GM19468 (cell line): ENCODE results near the gene DGKA.
"Not testable (repeated sequence)": the region's sequence is repeated elsewhere in the genome, so short reads cannot be mapped to it uniquely, and the experiment has no call there.

Experiments used
- ATAC-seq: cut with Tn5 transposase; IDR thresholded peaks from one replicate; pipeline ENCODE4 v1.9.1; 2021; ENCODE audit warnings: mild to moderate bottlenecking, moderate library complexity, moderate number of reproducible peaks; ENCODE audit not compliant: unreplicated experiment; ENCODE audit errors: extremely low read depth

The DGKA gene

DNA sequence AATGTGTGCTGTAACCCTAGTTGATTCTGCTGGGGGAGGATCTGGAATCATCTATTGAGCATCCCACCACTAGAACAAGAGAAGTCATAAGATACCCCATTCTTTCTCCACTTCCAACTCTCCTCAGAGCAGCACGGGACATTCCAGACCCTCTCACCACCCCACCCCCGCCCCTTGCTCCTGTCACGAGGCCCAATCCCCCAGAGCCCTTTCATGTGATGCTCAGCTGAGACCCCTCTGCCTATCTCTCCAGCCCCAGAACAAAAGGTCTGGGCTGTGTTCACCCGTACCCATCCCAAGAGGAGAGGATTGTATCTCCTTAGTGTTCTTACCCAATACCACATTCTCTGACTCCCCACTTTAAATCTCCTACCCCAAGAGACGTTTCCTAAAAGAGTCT lies 34.3 kb downstream of the DGKA start:
- ATAC-seq, result no peak

DNA sequence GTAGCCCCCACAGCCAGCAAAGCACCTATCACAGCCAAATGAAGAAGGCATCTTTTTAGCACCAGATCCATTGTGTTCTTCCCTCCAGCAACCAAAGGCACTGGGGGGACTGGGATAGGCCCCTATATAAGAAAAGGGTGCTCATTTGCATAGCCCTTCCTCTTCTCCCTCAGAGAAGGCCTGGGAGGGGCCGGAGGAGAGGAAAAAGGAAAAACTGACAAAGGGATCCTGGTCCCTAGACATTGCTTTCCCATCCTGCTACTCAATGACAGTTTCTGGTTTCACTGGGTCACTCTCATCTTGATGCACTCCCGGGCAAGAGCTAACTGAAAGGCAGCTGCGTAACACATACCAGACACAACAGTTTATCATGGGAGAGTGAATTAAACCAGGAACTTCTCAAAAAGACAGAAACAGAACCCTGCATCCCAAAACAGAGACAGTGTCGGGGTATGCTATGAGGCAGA lies 35.0 kb downstream of the DGKA start, which contains the start of gene PMEL:
Gene PMEL, minus strand, starts transcription at position 102 of the 467 bp plus-strand sequence. Its CDS starts 31 bp downstream, at position 71.
- no peak for ATAC-seq

DNA sequence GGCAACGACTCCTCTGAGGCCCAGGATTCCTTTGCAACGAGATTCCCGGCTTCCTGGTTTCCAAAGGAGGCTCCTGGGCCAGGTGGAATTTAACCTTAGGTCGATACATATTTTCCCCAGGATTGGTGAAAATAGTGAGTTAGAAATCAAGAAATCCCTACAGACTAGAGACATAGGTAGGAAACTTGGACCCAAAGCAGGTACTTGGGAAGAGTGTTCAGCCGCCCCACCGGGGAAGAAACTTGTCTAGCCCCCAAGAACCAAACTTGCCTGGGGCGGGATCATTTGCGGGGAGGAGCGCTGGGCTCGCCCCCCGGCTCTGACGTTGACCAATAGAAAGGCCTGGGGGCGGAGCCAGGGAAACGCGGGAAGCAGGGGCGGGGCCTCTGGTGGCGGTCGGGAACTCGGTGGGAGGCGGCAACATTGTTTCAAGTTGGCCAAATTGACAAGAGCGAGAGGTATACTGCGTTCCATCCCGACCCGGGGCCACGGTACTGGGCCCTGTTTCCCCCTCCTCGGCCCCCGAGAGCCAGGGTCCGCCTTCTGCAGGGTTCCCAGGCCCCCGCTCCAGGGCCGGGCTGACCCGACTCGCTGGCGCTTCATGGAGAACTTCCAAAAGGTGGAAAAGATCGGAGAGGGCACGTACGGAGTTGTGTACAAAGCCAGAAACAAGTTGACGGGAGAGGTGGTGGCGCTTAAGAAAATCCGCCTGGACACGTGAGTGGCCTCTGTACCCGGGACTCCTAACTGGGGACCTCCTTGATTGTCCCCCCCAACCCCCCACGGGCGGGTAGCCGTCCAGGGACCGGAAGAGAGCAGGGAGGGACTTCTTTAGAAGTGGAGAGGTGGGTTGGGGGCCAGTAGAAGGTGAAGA lies 35.7 kb downstream of the DGKA start, which contains the start of gene CDK2:
Gene CDK2, plus strand, starts transcription at position 423 of the 874 bp plus-strand sequence. Its CDS starts 179 bp downstream, at position 602.
- ATAC-seq, result peak; percentile 91

DNA sequence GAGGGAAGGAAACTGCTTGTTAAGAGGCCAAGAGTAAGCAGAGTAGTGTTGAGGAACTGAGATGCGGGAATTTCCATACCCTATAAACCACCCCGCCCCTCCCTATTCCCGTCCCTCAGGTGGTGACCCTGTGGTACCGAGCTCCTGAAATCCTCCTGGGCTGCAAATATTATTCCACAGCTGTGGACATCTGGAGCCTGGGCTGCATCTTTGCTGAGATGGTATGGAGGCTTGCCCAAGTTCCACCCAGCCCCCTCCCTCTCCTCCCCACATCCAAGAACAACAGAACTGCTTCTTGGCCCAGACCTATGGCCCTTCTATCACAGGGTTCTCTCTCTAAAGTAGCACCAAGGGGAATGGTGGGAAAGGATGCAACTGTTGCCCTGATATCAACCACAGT lies 38.4 kb downstream of the DGKA start:
- ATAC-seq, result no peak

DNA sequence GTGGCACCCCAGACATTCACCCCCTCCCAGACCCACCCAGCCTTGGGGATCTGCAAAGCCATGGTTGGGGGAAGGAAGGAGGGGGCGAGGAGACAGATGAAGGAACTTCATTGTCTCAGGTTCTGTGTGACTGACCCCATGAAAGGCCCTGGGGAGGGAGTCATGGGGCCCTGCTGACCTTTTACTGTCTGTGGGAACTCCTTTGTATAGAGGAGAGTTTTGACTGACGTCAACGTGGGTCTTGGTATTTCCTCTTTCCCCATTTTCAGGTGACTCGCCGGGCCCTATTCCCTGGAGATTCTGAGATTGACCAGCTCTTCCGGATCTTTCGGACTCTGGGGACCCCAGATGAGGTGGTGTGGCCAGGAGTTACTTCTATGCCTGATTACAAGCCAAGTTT lies 39.8 kb downstream of the DGKA start:
- ATAC-seq, result no peak

DNA sequence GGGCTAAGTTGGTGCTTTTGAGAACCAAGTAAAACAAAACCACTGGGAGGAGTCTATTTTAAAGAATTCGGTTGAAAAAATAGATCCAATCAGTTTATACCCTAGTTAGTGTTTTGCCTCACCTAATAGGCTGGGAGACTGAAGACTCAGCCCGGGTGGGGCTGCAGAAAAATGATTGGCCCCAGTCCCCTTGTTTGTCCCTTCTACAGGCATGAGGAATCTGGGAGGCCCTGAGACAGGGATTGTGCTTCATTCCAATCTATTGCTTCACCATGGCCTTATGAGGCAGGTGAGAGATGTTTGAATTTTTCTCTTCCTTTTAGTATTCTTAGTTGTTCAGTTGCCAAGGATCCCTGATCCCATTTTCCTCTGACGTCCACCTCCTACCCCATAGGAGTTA lies 41.1 kb downstream of the DGKA start:
- ATAC-seq, result no peak

DNA sequence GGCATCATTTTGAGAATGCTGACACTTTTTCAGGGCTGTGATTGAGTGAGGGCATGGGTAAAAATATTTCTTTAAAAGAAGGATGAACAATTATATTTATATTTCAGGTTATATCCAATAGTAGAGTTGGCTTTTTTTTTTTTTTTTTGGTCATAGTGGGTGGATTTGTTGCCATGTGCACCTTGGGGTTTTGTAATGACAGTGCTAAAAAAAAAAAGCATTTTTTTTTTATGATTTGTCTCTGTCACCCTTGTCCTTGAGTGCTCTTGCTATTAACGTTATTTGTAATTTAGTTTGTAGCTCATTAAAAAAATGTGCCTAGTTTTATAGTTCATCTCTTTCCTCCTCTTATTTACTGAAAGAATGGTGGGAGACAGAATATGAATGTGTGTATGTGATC lies 41.5 kb downstream of the DGKA start:
- no peak for ATAC-seq

DNA sequence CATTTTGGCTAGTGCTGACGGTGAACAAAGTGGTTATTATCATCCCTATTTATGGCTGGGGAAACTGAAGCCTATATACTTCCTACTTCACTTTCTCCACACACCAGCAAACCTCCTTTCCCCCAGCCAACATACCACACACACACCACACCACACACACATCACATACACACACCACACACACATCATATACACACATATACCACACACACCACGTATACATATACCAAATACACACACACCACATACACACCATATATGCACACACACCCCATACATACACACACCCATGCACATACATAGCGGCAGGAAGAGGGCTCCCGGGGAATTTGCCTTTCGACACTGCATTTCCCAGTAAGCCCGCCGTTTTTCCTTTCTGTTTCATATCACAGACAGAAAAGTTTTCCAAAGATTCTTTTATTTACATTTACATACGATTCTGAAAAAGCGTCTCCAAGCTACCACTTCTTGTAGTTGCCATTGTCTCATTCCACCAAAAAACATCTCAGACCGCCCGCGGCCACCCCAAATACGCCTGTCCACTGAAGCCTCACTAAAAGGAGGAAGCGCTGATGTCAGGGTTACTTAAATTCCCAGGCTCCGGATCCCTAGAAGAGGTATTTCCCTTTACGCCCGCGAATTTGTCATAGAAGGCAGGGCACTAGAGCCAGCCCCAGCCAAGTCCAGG lies 42.1 kb downstream of the DGKA start:
- no peak for ATAC-seq

DNA sequence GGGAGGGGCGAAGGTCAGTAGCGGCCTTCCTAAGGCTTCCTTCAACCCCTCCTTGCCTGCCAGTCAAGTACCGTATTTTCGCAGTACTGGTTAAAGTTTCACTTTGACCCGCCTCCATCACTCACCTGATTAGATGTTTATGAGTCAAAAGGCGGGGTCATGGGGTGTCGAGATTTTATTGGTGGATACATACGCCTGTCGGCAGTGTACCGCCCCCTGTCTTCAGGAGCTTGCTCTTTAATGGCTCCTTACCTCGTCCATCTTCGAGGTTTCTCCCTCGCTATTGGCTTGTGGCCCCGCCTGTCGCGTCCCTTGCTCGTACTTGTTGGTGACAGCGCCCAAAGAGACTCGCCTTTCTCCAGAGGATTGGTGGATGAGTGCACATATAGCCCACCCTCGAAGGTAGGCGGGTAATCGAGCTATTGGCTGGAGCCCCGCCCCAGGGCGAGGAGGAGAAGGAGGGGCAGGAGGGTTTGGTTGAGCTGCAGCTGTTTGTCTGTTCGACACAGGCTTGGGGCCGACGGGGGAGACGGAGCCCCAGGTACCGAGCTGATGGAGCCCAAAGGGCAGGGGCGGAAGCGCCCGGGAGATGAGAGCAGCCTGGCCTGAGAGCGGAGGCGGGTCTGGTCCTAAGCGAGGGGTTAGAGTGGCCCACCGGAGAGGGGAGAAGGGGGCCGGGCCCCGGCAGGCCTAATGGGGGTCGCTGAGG lies 42.8 kb downstream of the DGKA start, which contains the start of gene RAB5B:
Gene RAB5B, plus strand, starts transcription at position 480 of the 709 bp plus-strand sequence. CDS start 12,883 bp downstream, outside the sequence.
- peak; percentile 87 for ATAC-seq

DNA sequence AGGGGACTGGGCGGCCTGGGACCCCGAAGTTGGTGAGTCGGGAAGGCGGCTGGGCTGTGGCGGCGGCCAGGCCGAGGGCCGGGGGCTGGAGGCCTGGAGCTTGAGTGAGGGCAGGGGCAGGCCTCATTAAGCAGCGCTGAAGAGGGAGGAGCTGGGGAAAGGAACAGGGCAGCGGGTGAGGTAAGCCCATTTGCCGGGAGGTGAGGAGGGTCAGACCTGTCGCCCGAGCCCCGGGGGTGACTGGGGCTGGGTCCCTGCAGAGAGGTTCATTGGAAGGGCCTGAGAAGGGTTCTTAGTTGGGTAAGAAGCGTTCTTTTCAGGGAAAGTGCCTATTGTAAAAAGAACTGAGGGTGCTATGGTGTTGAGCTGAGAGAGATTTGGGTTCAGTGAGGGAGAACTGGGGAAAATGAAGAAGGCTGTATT lies 43.4 kb downstream of the DGKA start:
- ATAC-seq, result no peak

DNA sequence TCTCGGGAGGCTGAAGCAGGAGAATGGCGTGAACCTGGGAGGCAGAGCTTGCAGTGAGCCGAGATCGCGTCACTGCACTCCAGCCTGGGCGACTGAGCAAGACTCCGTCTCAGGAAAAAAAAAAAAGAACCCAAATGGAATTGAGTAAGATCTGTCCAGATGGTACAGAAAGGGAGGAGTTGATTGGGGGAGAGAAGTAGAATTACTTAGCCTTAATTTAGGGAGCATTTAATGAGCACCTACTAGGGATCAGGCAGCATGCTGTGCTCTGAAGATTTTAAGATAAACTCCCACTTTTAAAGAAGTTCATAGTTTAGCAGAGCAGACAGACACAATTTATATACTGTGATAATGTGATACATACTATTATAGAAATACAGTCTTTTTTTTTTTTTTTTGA lies 47.4 kb downstream of the DGKA start:
- no peak for ATAC-seq

DNA sequence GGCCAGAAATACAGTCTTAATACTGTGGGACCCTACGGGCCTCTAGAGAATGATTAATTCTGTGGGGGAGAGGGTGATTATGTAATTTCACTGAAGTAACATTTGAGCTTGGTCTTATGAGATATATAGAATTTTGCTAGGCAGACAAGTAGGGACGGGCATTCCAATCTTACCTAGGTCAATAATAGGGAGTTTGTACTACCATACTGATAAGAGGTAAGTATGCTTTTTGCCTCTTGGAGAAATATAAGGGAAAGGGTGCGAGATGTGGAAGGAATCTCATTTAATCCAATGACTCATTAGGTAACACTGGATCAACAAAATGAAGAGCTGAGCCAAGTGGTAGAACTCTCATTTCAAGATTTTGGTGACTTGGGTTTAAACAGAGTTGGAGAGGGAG lies 48.1 kb downstream of the DGKA start:
- no peak for ATAC-seq

DNA sequence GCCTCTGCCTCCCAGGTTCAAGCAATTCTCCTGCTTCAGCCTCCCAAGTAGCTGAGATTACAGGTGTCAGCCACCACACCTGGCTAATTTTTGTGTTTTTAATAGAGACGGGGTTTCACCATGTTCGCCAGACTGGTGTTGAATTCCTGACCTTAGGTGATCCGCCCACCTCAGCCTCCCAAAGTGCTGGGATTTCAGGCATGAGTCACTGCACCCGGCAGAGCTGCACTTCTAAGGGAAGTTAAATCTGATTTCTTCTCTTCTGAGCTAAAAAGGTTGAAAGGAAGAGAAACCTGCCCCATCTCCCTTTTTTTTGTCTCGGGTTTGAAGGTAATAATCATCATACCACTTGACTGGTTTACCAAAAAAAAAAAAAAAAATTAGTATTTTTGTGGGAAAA lies 50.9 kb downstream of the DGKA start:
- ATAC-seq, result not testable (repeated sequence)

DNA sequence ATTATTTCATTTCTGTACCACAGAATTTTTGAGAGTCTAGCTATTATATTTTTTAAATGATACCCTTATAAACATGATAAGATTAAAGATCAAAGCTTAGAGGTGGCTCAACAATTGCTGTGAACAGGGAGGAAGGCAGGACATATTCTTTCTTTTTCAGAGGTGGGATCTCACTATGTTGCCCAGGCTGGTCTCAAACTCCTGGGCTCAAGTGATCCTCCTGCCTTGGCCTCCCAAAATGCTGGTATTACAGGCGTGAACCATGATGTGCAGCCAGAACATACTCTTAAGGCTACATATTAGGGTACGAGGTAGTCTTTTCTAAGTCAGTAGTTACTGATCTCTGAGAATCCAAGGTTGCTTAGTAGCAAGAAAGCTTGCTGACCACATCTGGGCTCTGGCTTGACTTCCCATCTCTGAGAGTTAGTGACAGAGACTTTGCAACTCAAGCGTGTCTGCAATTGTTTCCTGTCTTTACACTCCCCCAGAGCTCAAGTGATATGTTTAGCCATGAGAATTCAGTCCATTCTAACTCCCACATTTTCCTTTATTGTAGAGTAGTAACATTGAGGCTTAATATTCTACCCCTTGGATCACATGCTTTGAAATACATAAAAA lies 51.5 kb downstream of the DGKA start:
- ATAC-seq, result peak; percentile 63

DNA sequence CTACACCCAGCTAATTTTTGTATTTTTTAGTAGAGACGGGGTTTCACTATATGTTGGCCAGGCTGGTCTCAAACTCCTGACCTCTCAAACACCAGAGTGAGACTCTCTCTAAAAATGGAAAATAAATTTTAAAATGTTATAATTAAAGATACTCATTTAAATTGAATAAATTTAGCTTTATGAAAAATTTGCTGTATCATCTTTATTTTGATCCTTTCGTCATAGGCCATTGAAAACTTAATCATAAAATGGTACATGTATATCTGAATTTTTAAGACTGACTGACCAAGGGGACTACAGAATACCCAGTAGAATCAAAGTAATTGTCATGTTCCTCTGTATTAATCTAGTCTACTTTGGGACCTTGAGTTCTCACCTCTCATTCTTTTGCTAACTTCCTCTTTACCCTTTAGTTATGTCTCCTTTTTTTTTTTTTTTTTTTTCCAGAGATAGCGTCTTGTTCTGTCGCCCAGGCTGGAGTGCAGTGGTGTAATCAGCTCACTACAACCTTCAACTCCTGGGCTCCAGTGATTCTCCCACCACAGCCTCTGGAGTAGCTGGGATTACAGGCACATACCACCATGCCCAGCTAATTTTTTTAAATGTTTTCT lies 52.4 kb downstream of the DGKA start:
- ATAC-seq, result no peak

DNA sequence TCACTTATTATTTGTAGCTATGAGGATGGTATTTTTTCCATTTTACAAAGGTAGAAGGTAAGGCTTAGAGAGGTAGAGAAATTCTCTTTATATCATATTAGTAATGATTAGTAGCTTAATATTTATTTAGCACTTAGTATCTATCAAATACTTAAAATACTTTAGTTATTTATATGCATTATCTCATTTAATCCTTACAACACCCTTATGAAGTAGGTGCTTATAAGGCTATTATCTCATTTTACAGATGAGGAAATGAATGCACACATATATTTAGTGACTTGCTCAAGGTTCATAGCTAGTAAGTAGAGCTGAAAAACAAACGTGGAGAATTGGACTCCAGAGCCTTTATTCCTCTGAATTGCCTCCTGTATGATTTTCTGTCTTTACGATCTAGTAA lies 53.9 kb downstream of the DGKA start:
- no peak for ATAC-seq

DNA sequence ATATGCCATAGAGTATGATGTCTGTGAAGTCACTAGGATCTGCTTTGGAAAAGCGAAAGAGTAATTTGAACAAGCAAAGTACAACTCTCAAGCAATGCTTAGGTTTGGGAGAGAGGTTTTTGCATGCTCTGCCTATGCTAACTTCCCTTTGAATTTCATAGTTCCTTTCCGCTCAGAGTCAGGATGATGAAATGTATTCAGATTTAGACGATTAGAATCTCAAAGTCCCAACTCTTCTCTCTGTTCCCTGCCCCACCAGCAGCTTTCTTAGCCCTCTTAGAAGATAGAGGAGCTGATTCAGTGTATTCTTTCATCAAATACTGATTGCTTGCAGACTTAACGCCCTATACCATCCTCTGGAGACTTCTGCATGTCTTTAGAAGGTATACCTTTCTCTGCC lies 54.4 kb downstream of the DGKA start:
- ATAC-seq, result no peak

DNA sequence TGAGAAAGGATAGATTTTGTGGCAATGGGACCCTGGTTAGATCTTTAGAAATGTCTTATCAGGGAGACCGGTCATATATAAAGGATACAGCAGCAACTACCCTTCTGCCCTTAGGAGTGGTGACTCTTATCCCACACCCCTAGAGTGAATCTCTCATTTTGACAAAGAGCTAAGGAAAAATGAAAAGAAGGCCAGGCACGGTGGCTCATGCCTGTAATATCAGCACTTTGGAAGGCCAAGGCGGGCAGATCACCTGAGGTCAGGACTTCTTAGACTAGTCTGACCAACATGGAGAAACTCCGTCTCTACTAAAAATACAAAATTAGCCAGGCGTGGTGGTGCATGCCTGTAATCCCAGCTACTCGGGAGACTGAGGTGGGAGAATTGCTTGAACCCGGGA lies 55.0 kb downstream of the DGKA start:
- ATAC-seq, result not testable (repeated sequence)

DNA sequence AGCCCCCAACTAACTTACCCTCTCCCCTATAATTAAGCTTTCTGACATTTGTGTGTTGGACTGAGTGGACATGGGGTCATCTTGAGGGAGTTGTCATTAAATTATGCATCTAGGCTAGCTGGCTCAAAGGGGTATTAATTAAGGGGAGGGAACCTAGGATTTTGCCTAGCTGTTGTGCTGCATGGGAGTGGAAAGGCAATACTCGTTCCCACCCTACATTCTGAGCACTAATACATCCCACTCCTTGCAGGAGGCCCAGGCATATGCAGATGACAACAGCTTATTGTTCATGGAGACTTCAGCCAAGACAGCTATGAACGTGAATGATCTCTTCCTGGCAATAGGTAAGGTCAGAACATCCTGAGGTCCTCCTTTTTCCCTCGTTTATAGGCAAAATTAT lies 60.1 kb downstream of the DGKA start:
- ATAC-seq, result no peak
